ENCODE measurements around the gene GAL3ST3.
A peak's percentile ranks its signal among the peaks of the same experiment; 100 is the strongest.

The GAL3ST3 gene

GRCh38 chr11:66004186-66004585, 44.8 kb downstream of the GAL3ST3 start:
- Histone ChIP-seq H3K9ac (ENCODE audit: low read length) (no peak overlapping the region), H3K79me2 (ENCODE audit: low read length) (peaks cover 48% of the 10 kb centered on the region), H3K4me2 (ENCODE audit: low read depth, low read length) (no peak overlapping the region), H3K27ac (ENCODE audit: low read length) (peak overlapping the region; percentile 64; the same call in 1 of the 2 replicates), H4K20me1 (ENCODE audit: insufficient read depth, low read length) (no peaks in the 10 kb centered on the region), H3K9me3 (replicated peaks; ENCODE audit: insufficient read depth, low read length) (no peaks in the 10 kb centered on the region), H3K27me3 (replicated peaks; ENCODE audit: insufficient read depth, low read length) (no peaks in the 10 kb centered on the region), H3K9me2 (replicated peaks; ENCODE audit: insufficient read depth, low read length) (no peaks in the 10 kb centered on the region), H3K36me3 (replicated peaks; ENCODE audit: insufficient read depth, low read length) (peaks cover 2% of the 10 kb centered on the region), H2AFZ (ENCODE audit: low read length) (no peak overlapping the region), H3K4me3 (ENCODE audit: low read length) (no peak overlapping the region), H3K4me1 (ENCODE audit: low read length) (peaks cover 40% of the 10 kb centered on the region), H3F3A (ENCODE audit: insufficient read depth, low read length) (peaks cover 30% of the 10 kb centered on the region)
- no peak for TF ChIP-seq EZH2 (optimal IDR thresholded peaks at IDR 0.05; ENCODE audit: low read depth, low read length)
- no peak for TF ChIP-seq EZH2phosphoT487 (IDR thresholded peaks at IDR 0.05; ENCODE audit: low read length)
- TF ChIP-seq CTCF (IDR thresholded peaks at IDR 0.05; ENCODE audit: low read length), result no peak
- DNase-seq, result no peak

- Histone ChIP-seq H3K36me3 (replicated peaks; ENCODE audit: insufficient read depth, low read length) (peaks cover 6% of the 10 kb centered on the region), H3K4me2 (ENCODE audit: low read depth, low read length) (peak overlapping the region; percentile 80), H3F3A (ENCODE audit: insufficient read depth, low read length) (peaks cover 30% of the 10 kb centered on the region), H3K27ac (ENCODE audit: low read length) (peak overlapping the region; percentile 93; the same call in 1 of the 2 replicates), H3K4me3 (ENCODE audit: low read length) (peak overlapping the region; percentile 99), H3K4me1 (ENCODE audit: low read length) (peaks cover 40% of the 10 kb centered on the region), H3K27me3 (replicated peaks; ENCODE audit: insufficient read depth, low read length) (no peaks in the 10 kb centered on the region), H3K9me2 (replicated peaks; ENCODE audit: insufficient read depth, low read length) (no peaks in the 10 kb centered on the region), H4K20me1 (ENCODE audit: insufficient read depth, low read length) (no peaks in the 10 kb centered on the region), H3K9me3 (replicated peaks; ENCODE audit: insufficient read depth, low read length) (no peaks in the 10 kb centered on the region), H3K79me2 (ENCODE audit: low read length) (peaks cover 56% of the 10 kb centered on the region), H2AFZ (ENCODE audit: low read length) (no peak overlapping the region), H3K9ac (ENCODE audit: low read length) (peak overlapping the region; percentile 90)
- TF ChIP-seq CTCF (IDR thresholded peaks at IDR 0.05; ENCODE audit: low read length), result no peak
- no peak for TF ChIP-seq EZH2phosphoT487 (IDR thresholded peaks at IDR 0.05; ENCODE audit: low read length)
- no peak for TF ChIP-seq EZH2 (optimal IDR thresholded peaks at IDR 0.05; ENCODE audit: low read depth, low read length)
- DNase-seq, result no peak
These were observed 45.7 kb downstream of the GAL3ST3 start for GRCh38 chr11:66003291-66003690.

- H3F3A ChIP-seq (ENCODE audit: insufficient read depth, low read length), result peaks cover 30% of the 10 kb centered on the region
These were observed 46.2 kb downstream of the GAL3ST3 start for GRCh38 chr11:66002648-66003225.

More at GRCh38 chr11:66002648-66003225, 46.2 kb downstream of the GAL3ST3 start:
- H3K36me3 ChIP-seq (replicated peaks; ENCODE audit: insufficient read depth, low read length), result peaks cover 6% of the 10 kb centered on the region
- no peak for TF ChIP-seq EZH2phosphoT487 (IDR thresholded peaks at IDR 0.05; ENCODE audit: low read length)
- peak; percentile 12; the same call in 1 of the 2 replicates for TF ChIP-seq CTCF (IDR thresholded peaks at IDR 0.05; ENCODE audit: low read length)
- TF ChIP-seq EZH2 (optimal IDR thresholded peaks at IDR 0.05; ENCODE audit: low read depth, low read length), result no peak
- H3K9ac ChIP-seq (ENCODE audit: low read length), result peak overlapping the region; percentile 90
- H2AFZ ChIP-seq (ENCODE audit: low read length), result peak overlapping the region; percentile 88
- peaks cover 61% of the 10 kb centered on the region for H3K79me2 ChIP-seq (ENCODE audit: low read length)
- H3K27ac ChIP-seq (ENCODE audit: low read length), result peak overlapping the region; percentile 93
- peak overlapping the region; percentile 80 for H3K4me2 ChIP-seq (ENCODE audit: low read depth, low read length)
- no peaks in the 10 kb centered on the region for H3K9me3 ChIP-seq (replicated peaks; ENCODE audit: insufficient read depth, low read length)
- DNase-seq, result peak; percentile 61
- no peaks in the 10 kb centered on the region for H3K9me2 ChIP-seq (replicated peaks; ENCODE audit: insufficient read depth, low read length)
- no peaks in the 10 kb centered on the region for H4K20me1 ChIP-seq (ENCODE audit: insufficient read depth, low read length)
- H3K27me3 ChIP-seq (replicated peaks; ENCODE audit: insufficient read depth, low read length), result no peaks in the 10 kb centered on the region
- peak overlapping the region; percentile 99 for H3K4me3 ChIP-seq (ENCODE audit: low read length)
- H3K4me1 ChIP-seq (ENCODE audit: low read length), result peaks cover 40% of the 10 kb centered on the region

All from MM.1S (cell line).